Stimulated activated CD8-positive, alpha-beta memory T cell treated with anti-CD3 and anti-CD28 coated beads, Interleukin-12 subunit alpha, Interleukin-12 subunit beta, amount 100 ng/mL, for 4 hours (primary cell): Measurements from ENCODE around the gene XKRX.

Source experiments
- DNase-seq: peaks from one replicate; pipeline ENCODE4 v3.0.0-alpha.2; 2020; ENCODE audit warnings: low read depth

XKRX gene

GRCh38 chrX:100895365-100896075, 33.2 kb downstream of the XKRX start:
- no peak for DNase-seq

DNA sequence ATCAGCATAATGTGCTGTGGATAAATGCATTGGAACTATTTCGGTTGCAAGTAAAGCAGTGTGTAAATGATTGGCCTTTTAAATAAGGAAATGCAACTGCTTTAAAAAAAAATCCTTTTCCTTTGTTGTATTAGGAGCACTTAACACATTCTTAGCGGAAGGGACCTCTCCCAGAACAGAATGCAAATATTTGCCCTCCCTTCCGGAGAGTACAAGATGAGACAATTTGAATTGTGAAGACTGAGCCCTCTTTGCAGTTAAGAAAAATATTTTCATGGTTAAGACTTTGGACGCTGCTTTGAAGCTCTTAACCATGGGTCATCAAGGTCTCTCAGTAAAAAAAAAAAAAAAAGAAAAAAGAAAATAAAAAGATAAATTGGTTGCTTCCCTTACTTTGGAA, 45.1 kb downstream of the XKRX start:
- no peak for DNase-seq

- no peak for DNase-seq
These were observed 48.3 kb downstream of the XKRX start for GRCh38 chrX:100880368-100880767.

- no peak for DNase-seq
These were observed 54.4 kb downstream of the XKRX start, which contains the start of gene NOX1 for GRCh38 chrX:100874325-100874724. TSS of gene NOX1 (minus strand) at chrX:100874359. CDS start at chrX:100874139, 220 bp downstream.

DNA sequence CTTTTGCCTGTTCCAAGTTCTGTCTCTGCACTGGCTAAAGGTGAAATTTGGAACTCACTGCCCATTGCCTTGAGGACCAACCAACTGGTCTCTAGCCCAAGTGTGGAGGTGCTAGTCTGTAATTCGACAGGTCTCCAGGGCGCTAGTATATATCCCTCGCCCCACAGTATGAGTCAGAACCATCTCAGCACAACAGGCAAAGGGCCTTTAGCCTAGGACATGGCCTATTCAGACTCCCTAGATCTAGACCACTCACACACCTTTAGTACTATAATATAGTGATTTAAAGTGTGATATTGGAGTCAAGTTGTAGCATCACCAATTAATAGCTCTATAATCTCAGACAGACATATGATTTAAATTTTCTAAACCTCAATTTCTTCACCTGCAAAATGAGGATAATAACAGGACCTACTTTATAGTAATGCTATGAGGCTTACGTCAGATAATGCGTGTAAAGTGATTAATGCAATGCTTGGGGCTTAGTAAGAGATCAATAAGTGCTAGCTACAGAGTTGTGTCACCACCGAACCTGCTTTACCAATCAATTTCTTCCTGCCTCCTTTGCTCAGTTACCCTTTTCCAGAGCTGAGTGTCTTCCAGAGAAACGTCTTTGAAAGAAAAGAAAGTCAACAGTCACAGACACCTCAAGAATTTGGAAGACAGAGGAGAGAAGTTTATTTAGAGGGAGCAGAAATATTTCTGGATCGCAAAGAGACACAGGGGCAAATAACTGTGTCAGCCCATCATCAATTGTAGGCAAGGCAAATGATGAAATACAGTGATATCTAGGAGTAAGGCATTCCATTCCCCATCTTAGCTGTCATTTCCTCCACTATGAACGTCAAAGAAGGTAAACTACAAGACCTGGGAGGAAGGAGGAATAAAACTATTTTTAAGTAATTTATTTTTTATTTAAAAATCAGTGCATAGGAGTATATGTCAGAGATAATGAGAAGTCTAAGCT, 56.8 kb downstream of the XKRX start:
- no peak for DNase-seq

DNA sequence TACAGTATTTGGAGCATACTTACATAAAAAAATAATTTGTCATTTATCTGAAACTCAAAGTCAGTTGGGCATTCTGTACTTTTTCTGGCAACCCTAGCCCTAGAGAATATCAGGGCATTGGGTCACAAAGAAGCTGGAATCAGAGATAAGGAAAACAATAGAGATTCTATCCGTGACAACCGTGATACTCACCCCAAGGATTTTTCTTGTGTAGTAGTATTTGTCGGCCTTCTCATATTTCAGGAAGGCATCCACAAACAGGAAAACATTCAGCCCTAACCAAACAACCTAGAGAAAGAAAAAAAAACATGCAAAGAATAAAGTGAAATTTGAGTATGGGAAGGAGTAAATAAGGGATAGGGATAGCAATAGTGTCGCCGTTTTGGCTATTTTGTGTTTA, 58.2 kb downstream of the XKRX start:
- no peak for DNase-seq

DNA sequence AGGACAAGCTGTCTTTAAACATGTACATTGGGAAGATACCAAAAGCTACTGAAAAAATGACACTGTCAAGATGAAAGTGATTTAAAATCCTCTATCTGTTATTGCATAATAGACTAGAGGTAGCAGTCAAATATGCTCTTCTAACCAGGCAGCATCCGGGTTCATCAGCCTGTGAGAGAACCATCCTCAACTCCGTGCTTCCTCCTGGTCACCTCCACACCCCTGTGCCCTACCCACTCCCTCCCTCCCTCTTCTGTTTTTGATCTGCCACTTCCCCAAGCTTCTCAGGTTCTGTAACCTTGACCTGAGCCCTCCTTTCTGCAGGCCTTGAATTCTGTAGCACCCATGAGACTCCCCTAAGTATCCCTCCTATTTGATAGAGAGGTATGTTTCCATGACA, 60.4 kb downstream of the XKRX start:
- no peak for DNase-seq

DNA sequence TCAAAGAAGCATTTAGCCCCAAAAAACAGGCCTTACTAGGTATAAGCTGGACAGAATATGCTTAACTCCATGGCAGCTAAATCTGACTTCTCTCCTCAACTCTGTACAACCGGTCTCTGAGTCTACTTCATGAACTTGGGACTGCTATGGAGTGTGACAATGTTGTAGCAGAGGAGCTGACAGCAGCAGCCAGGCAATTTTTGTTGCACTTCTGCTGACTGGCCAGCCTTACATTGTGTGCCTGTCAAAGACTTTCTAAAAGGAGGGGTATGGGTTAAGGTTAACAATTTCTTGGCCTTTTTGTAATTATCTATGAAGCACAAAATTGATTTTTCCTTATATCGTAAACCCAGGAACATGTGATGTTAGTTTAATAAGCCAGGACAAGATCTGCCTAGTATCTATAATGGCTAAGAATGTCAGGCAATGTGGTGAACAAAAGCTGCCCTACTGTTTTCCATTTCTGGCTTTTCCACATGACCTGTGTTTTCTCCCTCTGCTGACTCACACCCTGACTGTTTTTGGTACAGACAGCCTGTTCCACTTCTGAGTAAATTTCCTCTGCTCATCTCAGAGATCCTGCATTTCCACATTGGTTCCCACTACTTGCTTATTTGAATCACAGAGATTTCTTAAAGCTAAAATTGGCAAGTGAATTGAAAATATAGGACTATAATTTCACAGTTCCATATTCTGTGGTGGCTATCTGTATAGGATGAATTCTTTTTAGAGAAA, 63.9 kb downstream of the XKRX start:
- DNase-seq = no peak
